Measurements from ENCODE around the gene TP53INP2. TPM values are rescaled to one million over a fixed set of nuclear protein-coding genes. Genes with fewer than 3 reads are reported as not detected.
"Not testable (repeated sequence)": the region's sequence is repeated elsewhere in the genome, so short reads cannot be mapped to it uniquely, and the experiment has no call there.

The TP53INP2 gene
- total RNA-seq, 1 donor from 2014 or later: 4.0 TPM

- H3K9me3 Mint-ChIP-seq: no peaks in the 10 kb centered on the region
- intact Hi-C loops (cut with micrococcal nuclease): no loop called here
- TF ChIP-seq CTCF (IDR thresholded peaks at IDR 0.05): no peak
- peaks cover 13% of the 10 kb centered on the region for H3K4me1 Mint-ChIP-seq
- no peak for ATAC-seq (ENCODE audit: low read depth)
- ChIA-PET POLR2A (no interaction called here), CTCF (interaction anchor here (1.2 kb wide), 1 partner anchor 173 kb away, joined by 3 read pairs; no protein-coding TSS in a partner anchor)
- H3K27ac Mint-ChIP-seq: no peak overlapping the region
- peaks cover 24% of the 10 kb centered on the region for H3K36me3 Mint-ChIP-seq (ENCODE audit: low read depth)
- H3K4me3 Mint-ChIP-seq: no peak overlapping the region
- no peaks in the 10 kb centered on the region for H3K27me3 Mint-ChIP-seq
- no peak for DNase-seq
Measured at GRCh38 chr20:34711813-34712430, 7.8 kb downstream of the TP53INP2 start.

GRCh38 chr20:34712525-34713192, 8.5 kb downstream of the TP53INP2 start:
- no peak overlapping the region for H3K4me3 Mint-ChIP-seq
- POLR2A ChIA-PET: no interaction called here
- H3K36me3 Mint-ChIP-seq (ENCODE audit: low read depth): peaks cover 24% of the 10 kb centered on the region
- H3K9me3 Mint-ChIP-seq: no peaks in the 10 kb centered on the region
- DNase-seq: no peak
- no peaks in the 10 kb centered on the region for H3K27me3 Mint-ChIP-seq
- intact Hi-C loops (cut with micrococcal nuclease): no loop called here
- no peak overlapping the region for H3K27ac Mint-ChIP-seq
- H3K4me1 Mint-ChIP-seq: peaks cover 14% of the 10 kb centered on the region
- CTCF ChIA-PET: no interaction called here
- ATAC-seq (ENCODE audit: low read depth): no peak
- no peak for TF ChIP-seq CTCF (IDR thresholded peaks at IDR 0.05)

GRCh38 chr20:34713194-34713943, 9.2 kb downstream of the TP53INP2 start:
- intact Hi-C loops (cut with micrococcal nuclease): no loop called here

GRCh38 chr20:34713944-34714515, 9.9 kb downstream of the TP53INP2 start:
- ATAC-seq (ENCODE audit: low read depth); POLR2A ChIA-PET; DNase-seq; H3K9me3 Mint-ChIP-seq; intact Hi-C loops (cut with micrococcal nuclease); H3K4me3 Mint-ChIP-seq; H3K27me3 Mint-ChIP-seq; CTCF ChIA-PET; H3K27ac Mint-ChIP-seq: not testable (repeated sequence)
- H3K36me3 Mint-ChIP-seq (ENCODE audit: low read depth): peaks cover 27% of the 10 kb centered on the region
- H3K4me1 Mint-ChIP-seq: peaks cover 17% of the 10 kb centered on the region

More at GRCh38 chr20:34713194-34713943, 9.2 kb downstream of the TP53INP2 start:
- Mint-ChIP-seq H3K27ac (no peak overlapping the region), H3K4me3 (no peak overlapping the region), H3K36me3 (ENCODE audit: low read depth) (peaks cover 24% of the 10 kb centered on the region), H3K4me1 (peaks cover 15% of the 10 kb centered on the region), H3K9me3 (no peaks in the 10 kb centered on the region), H3K27me3 (no peaks in the 10 kb centered on the region)
- ATAC-seq (ENCODE audit: low read depth) (no peak), DNase-seq (no peak)
- no peak for TF ChIP-seq CTCF (IDR thresholded peaks at IDR 0.05)
- ChIA-PET CTCF (no interaction called here), POLR2A (no interaction called here)

GRCh38 chr20:34715384-34715783, 11.2 kb downstream of the TP53INP2 start:
- DNase-seq: no peak
- CTCF ChIA-PET: no interaction called here
- Mint-ChIP-seq H3K9me3 (no peaks in the 10 kb centered on the region), H3K4me3 (no peak overlapping the region), H3K27me3 (no peaks in the 10 kb centered on the region), H3K27ac (no peak overlapping the region), H3K4me1 (peaks cover 28% of the 10 kb centered on the region), H3K36me3 (ENCODE audit: low read depth) (peaks cover 31% of the 10 kb centered on the region)
- POLR2A ChIA-PET: no interaction called here
- intact Hi-C loops (cut with micrococcal nuclease): no loop called here
- no peak for TF ChIP-seq CTCF (IDR thresholded peaks at IDR 0.05)
- no peak for ATAC-seq (ENCODE audit: low read depth)
